Loucy (cell line): ENCODE data around the gene HSFX4.
A peak's percentile ranks its signal among the peaks of the same experiment; 100 is the strongest.

ENCODE experiments used
- H2AFZ ChIP-seq: fragments of 200-600 bp; sonication (generic); 2 replicates; pipeline ENCODE4 v1.6.0; 2016; ENCODE audit warnings: antibody characterized with exemption, mild to moderate bottlenecking, low read length, moderate library complexity
- H3F3A ChIP-seq: fragments of 200-600 bp; 2 replicates; pipeline ENCODE4 v1.6.0; 2016; ENCODE audit warnings: antibody characterized with exemption, low read depth, mild to moderate bottlenecking
- H3K27me3 ChIP-seq: fragments of 200-600 bp; sonication (generic); 2 replicates; pipeline ENCODE4 v1.6.1; 2014; ENCODE audit warnings: low read length, mild to moderate bottlenecking; ENCODE audit not compliant: insufficient read depth, poor library complexity, severe bottlenecking
- H3K36me3 ChIP-seq: fragments of 200-600 bp; sonication (generic); 2 replicates; pipeline ENCODE4 v1.6.1; 2016; ENCODE audit warnings: low read length; ENCODE audit not compliant: insufficient read depth
- H3K4me1 ChIP-seq: fragments of 200-600 bp; sonication (generic); 2 replicates; pipeline ENCODE4 v1.5.1; 2014; ENCODE audit warnings: low read length, mild to moderate bottlenecking; ENCODE audit not compliant: insufficient read depth, poor library complexity, severe bottlenecking
- H3K4me2 ChIP-seq: fragments of 200-600 bp; sonication (generic); 2 replicates; pipeline ENCODE4 v1.6.0; 2014; ENCODE audit warnings: antibody characterized with exemption, low read length, low read depth, mild to moderate bottlenecking; ENCODE audit not compliant: poor library complexity, severe bottlenecking
- H3K4me3 ChIP-seq: fragments of 200-600 bp; sonication (generic); 2 replicates; pipeline ENCODE4 v1.5.1; 2014; ENCODE audit warnings: low read length, mild to moderate bottlenecking, mixed read lengths; ENCODE audit not compliant: poor library complexity, severe bottlenecking
- H3K79me2 ChIP-seq: fragments of 200-600 bp; sonication (generic); 2 replicates; pipeline ENCODE4 v1.6.1; 2014; ENCODE audit warnings: low read length; ENCODE audit not compliant: insufficient read depth
- H3K9ac ChIP-seq: fragments of 200-600 bp; sonication (generic); 2 replicates; pipeline ENCODE4 v1.6.0; 2014; ENCODE audit warnings: mild to moderate bottlenecking, low read depth, low read length, moderate library complexity; ENCODE audit not compliant: poor library complexity, severe bottlenecking
- H3K9me2 ChIP-seq: fragments of 200-600 bp; sonication (generic); replicated peaks from 2 replicates; pipeline ENCODE4 v1.6.1; 2016; ENCODE audit warnings: low read depth, low read length, mixed read lengths
- H3K9me3 ChIP-seq: fragments of 200-600 bp; sonication (generic); 2 replicates; pipeline ENCODE4 v1.6.1; 2014; ENCODE audit warnings: mild to moderate bottlenecking, antibody characterized with exemption, low read length, low read depth; ENCODE audit not compliant: insufficient read depth
- H4K20me1 ChIP-seq: fragments of 200-600 bp; sonication (generic); 2 replicates; pipeline ENCODE4 v1.6.0; 2014; ENCODE audit warnings: antibody characterized with exemption, low read length, mild to moderate bottlenecking; ENCODE audit not compliant: insufficient read depth, poor library complexity, severe bottlenecking
- CTCF ChIP-seq: fragments of 200-600 bp; sonication (generic); conservative IDR thresholded peaks from 2 replicates; pipeline ENCODE4 v1.5.1; 2014; ENCODE audit warnings: mild to moderate bottlenecking, antibody characterized with exemption, low read length
- EZH2phosphoT487 ChIP-seq: fragments of 200-600 bp; IDR thresholded peaks from 2 replicates; pipeline ENCODE4 v1.6.1; 2018; ENCODE audit warnings: antibody characterized with exemption, mild to moderate bottlenecking, moderate library complexity, borderline replicate concordance

HSFX4 gene

GRCh38 chrX:149937871-149938426 is 8.6 kb downstream of the HSFX4 start:
- no peak for TF ChIP-seq EZH2phosphoT487
- TF ChIP-seq CTCF, result no peak
- no peaks in the 10 kb centered on the region for H3K9me3 ChIP-seq
- H3K4me2 ChIP-seq, result peak overlapping the region; percentile 87
- no peaks in the 10 kb centered on the region for H3K36me3 ChIP-seq
- peaks cover 9% of the 10 kb centered on the region for H4K20me1 ChIP-seq
- peak overlapping the region; percentile 91 for H3K9ac ChIP-seq
- no peaks in the 10 kb centered on the region for H3K9me2 ChIP-seq
- no peaks in the 10 kb centered on the region for H3K27me3 ChIP-seq
- no peak overlapping the region for H2AFZ ChIP-seq
- peaks cover 12% of the 10 kb centered on the region for H3K79me2 ChIP-seq
- H3K4me1 ChIP-seq, result no peaks in the 10 kb centered on the region
- peak overlapping the region; percentile 95 for H3K4me3 ChIP-seq
- no peaks in the 10 kb centered on the region for H3F3A ChIP-seq

GRCh38 chrX:149938427-149938880 is 9.1 kb downstream of the HSFX4 start, which contains the start of gene EOLA2:
TSS of gene EOLA2 (minus strand) at chrX:149938491. CDS start at chrX:149933874, 4,617 bp downstream.
- Histone ChIP-seq H3K36me3 (no peaks in the 10 kb centered on the region), H3K27me3 (no peaks in the 10 kb centered on the region), H2AFZ (no peak within 1 kb of the TSS), H3K4me1 (no peaks in the 10 kb centered on the region), H3K9me2 (no peaks in the 10 kb centered on the region), H3K9me3 (no peaks in the 10 kb centered on the region), H3K4me3 (peak within 1 kb of the TSS; percentile 95), H3K4me2 (peak within 1 kb of the TSS; percentile 87), H3K9ac (peak within 1 kb of the TSS; percentile 91), H3K79me2 (peaks cover 12% of the 10 kb centered on the region), H4K20me1 (peaks cover 9% of the 10 kb centered on the region), H3F3A (no peaks in the 10 kb centered on the region)
- peak; percentile 35; the same call in 1 of the 2 replicates for TF ChIP-seq CTCF
- TF ChIP-seq EZH2phosphoT487, result no peak

GRCh38 chrX:149938881-149939654 is 9.7 kb downstream of the HSFX4 start:
- no peaks in the 10 kb centered on the region for H3K27me3 ChIP-seq
- peak overlapping the region; percentile 95 for H3K4me3 ChIP-seq
- peak overlapping the region; percentile 93 for H3K9ac ChIP-seq

More at GRCh38 chrX:149938881-149939654, 9.7 kb downstream of the HSFX4 start:
- H3K9me3 ChIP-seq, result no peaks in the 10 kb centered on the region
- no peaks in the 10 kb centered on the region for H3K9me2 ChIP-seq
- H3F3A ChIP-seq, result no peaks in the 10 kb centered on the region
- H4K20me1 ChIP-seq, result peaks cover 9% of the 10 kb centered on the region
- H3K4me1 ChIP-seq, result no peaks in the 10 kb centered on the region
- H3K36me3 ChIP-seq, result no peaks in the 10 kb centered on the region
- no peak for TF ChIP-seq EZH2phosphoT487
- TF ChIP-seq CTCF, result no peak
- no peak overlapping the region for H3K4me2 ChIP-seq
- peaks cover 12% of the 10 kb centered on the region for H3K79me2 ChIP-seq
- no peak overlapping the region for H2AFZ ChIP-seq
